B cell (primary cell): ENCODE results near the gene CCR5AS.

ENCODE experiments used
- EZH2 ChIP-seq: IDR thresholded peaks from 2 replicates; pipeline ENCODE4 v1.6.1; 2012; ENCODE audit warnings: borderline replicate concordance, low read depth, mild to moderate bottlenecking, moderate library complexity, low read length; ENCODE audit not compliant: insufficient read depth, poor library complexity, severe bottlenecking
- TF ChIP-seq, protein P1 (sequence below): fragments of 200-600 bp; IDR thresholded peaks from one replicate; pipeline ENCODE4 v1.8.0; 2022; ENCODE audit warnings: antibody characterized with exemption, mild to moderate bottlenecking

DNA sequence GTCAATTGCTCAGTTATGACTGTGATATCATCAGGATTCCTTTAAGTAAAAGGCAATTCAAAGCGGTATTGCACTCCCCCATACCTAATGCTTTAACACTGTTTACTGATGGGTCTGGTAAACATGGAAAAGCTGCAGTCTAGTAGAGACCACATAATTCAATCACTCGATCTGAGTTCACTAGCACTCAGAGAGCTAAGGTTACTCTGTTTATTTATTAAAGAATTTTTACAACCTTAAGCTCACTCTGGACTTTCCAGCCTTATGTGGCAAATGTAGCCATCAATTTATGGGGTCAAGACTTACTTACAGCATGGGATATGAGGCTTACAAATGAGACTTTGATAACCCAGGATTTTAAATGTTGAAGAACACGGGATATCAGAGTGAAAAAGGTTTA is 71.3 kb downstream of the CCR5AS start:
- TF ChIP-seq EZH2 = no peak
- TF ChIP-seq, protein P1, sequence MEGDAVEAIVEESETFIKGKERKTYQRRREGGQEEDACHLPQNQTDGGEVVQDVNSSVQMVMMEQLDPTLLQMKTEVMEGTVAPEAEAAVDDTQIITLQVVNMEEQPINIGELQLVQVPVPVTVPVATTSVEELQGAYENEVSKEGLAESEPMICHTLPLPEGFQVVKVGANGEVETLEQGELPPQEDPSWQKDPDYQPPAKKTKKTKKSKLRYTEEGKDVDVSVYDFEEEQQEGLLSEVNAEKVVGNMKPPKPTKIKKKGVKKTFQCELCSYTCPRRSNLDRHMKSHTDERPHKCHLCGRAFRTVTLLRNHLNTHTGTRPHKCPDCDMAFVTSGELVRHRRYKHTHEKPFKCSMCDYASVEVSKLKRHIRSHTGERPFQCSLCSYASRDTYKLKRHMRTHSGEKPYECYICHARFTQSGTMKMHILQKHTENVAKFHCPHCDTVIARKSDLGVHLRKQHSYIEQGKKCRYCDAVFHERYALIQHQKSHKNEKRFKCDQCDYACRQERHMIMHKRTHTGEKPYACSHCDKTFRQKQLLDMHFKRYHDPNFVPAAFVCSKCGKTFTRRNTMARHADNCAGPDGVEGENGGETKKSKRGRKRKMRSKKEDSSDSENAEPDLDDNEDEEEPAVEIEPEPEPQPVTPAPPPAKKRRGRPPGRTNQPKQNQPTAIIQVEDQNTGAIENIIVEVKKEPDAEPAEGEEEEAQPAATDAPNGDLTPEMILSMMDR = no peak
